ENCODE results near the gene KMO.

KMO gene

GRCh38 chr1:241627453-241628259 is 95.5 kb downstream of the KMO start:
- H3K79me2 ChIP-seq (ENCODE audit: insufficient read depth, low read length), result no peaks in the 10 kb centered on the region
- no peaks in the 10 kb centered on the region for H3K9me2 ChIP-seq (replicated peaks; ENCODE audit: low read depth, low read length)
- H3K4me3 ChIP-seq (ENCODE audit: low read length, poor library complexity, severe bottlenecking), result no peak overlapping the region
- H3K27me3 ChIP-seq (ENCODE audit: insufficient read depth, low read length, poor library complexity, severe bottlenecking), result no peaks in the 10 kb centered on the region
- no peaks in the 10 kb centered on the region for H3K9me3 ChIP-seq (ENCODE audit: insufficient read depth, low read depth, low read length)
- H2AFZ ChIP-seq (ENCODE audit: low read length), result 0 out of 2 replicates have a peak overlapping the region, but pooled peaks have one; percentile 7
- H3F3A ChIP-seq (ENCODE audit: low read depth), result no peaks in the 10 kb centered on the region
- TF ChIP-seq EZH2phosphoT487 (IDR thresholded peaks at IDR 0.05; ENCODE audit: borderline replicate concordance) (no peak), CTCF (conservative IDR thresholded peaks at IDR 0.05; ENCODE audit: low read length) (peak; percentile 80)
- H4K20me1 ChIP-seq (ENCODE audit: insufficient read depth, low read length, poor library complexity, severe bottlenecking), result no peaks in the 10 kb centered on the region
- no peak overlapping the region for H3K9ac ChIP-seq (ENCODE audit: low read depth, low read length, poor library complexity, severe bottlenecking)
- H3K4me1 ChIP-seq (ENCODE audit: insufficient read depth, low read length, poor library complexity, severe bottlenecking), result no peaks in the 10 kb centered on the region
- H3K4me2 ChIP-seq (ENCODE audit: low read depth, low read length, poor library complexity, severe bottlenecking), result no peak overlapping the region
- H3K36me3 ChIP-seq (ENCODE audit: insufficient read depth, low read length), result no peaks in the 10 kb centered on the region

GRCh38 chr1:241630005-241630404 is 97.8 kb downstream of the KMO start:
- H3K79me2 ChIP-seq (ENCODE audit: insufficient read depth, low read length), result no peaks in the 10 kb centered on the region
- H3F3A ChIP-seq (ENCODE audit: low read depth), result no peaks in the 10 kb centered on the region
- H3K9me2 ChIP-seq (replicated peaks; ENCODE audit: low read depth, low read length), result no peaks in the 10 kb centered on the region
- no peak overlapping the region for H3K9ac ChIP-seq (ENCODE audit: low read depth, low read length, poor library complexity, severe bottlenecking)
- no peak overlapping the region for H3K4me2 ChIP-seq (ENCODE audit: low read depth, low read length, poor library complexity, severe bottlenecking)
- no peaks in the 10 kb centered on the region for H3K4me1 ChIP-seq (ENCODE audit: insufficient read depth, low read length, poor library complexity, severe bottlenecking)
- no peaks in the 10 kb centered on the region for H3K36me3 ChIP-seq (ENCODE audit: insufficient read depth, low read length)
- no peaks in the 10 kb centered on the region for H3K9me3 ChIP-seq (ENCODE audit: insufficient read depth, low read depth, low read length)
- no peak for TF ChIP-seq EZH2phosphoT487 (IDR thresholded peaks at IDR 0.05; ENCODE audit: borderline replicate concordance)
- TF ChIP-seq CTCF (conservative IDR thresholded peaks at IDR 0.05; ENCODE audit: low read length), result no peak
- H2AFZ ChIP-seq (ENCODE audit: low read length), result no peak overlapping the region
- H3K27me3 ChIP-seq (ENCODE audit: insufficient read depth, low read length, poor library complexity, severe bottlenecking), result no peaks in the 10 kb centered on the region
- H4K20me1 ChIP-seq (ENCODE audit: insufficient read depth, low read length, poor library complexity, severe bottlenecking), result no peaks in the 10 kb centered on the region
- H3K4me3 ChIP-seq (ENCODE audit: low read length, poor library complexity, severe bottlenecking), result no peak overlapping the region

GRCh38 chr1:241630476-241630875 is 98.3 kb downstream of the KMO start:
- no peaks in the 10 kb centered on the region for H3K9me2 ChIP-seq (replicated peaks; ENCODE audit: low read depth, low read length)
- no peak overlapping the region for H3K9ac ChIP-seq (ENCODE audit: low read depth, low read length, poor library complexity, severe bottlenecking)
- no peak overlapping the region for H3K4me2 ChIP-seq (ENCODE audit: low read depth, low read length, poor library complexity, severe bottlenecking)
- TF ChIP-seq EZH2phosphoT487 (IDR thresholded peaks at IDR 0.05; ENCODE audit: borderline replicate concordance) (no peak), CTCF (conservative IDR thresholded peaks at IDR 0.05; ENCODE audit: low read length) (no peak)
- no peaks in the 10 kb centered on the region for H3K9me3 ChIP-seq (ENCODE audit: insufficient read depth, low read depth, low read length)
- no peaks in the 10 kb centered on the region for H4K20me1 ChIP-seq (ENCODE audit: insufficient read depth, low read length, poor library complexity, severe bottlenecking)
- H3K79me2 ChIP-seq (ENCODE audit: insufficient read depth, low read length), result no peaks in the 10 kb centered on the region
- no peak overlapping the region for H3K4me3 ChIP-seq (ENCODE audit: low read length, poor library complexity, severe bottlenecking)
- no peaks in the 10 kb centered on the region for H3K36me3 ChIP-seq (ENCODE audit: insufficient read depth, low read length)
- H3F3A ChIP-seq (ENCODE audit: low read depth), result no peaks in the 10 kb centered on the region
- no peak overlapping the region for H2AFZ ChIP-seq (ENCODE audit: low read length)
- H3K27me3 ChIP-seq (ENCODE audit: insufficient read depth, low read length, poor library complexity, severe bottlenecking), result no peaks in the 10 kb centered on the region
- no peaks in the 10 kb centered on the region for H3K4me1 ChIP-seq (ENCODE audit: insufficient read depth, low read length, poor library complexity, severe bottlenecking)
